ENCODE data around the gene ZBTB24. TPM values are rescaled to one million over a fixed set of nuclear protein-coding genes. Genes with fewer than 3 reads are reported as not detected.

Gene ZBTB24
- total and polyA plus RNA-seq, 2 donors (not counting 3 experiments of a cell fraction or from before 2014, with no cell fraction given) = 1.9 to 6.2 TPM

DNA sequence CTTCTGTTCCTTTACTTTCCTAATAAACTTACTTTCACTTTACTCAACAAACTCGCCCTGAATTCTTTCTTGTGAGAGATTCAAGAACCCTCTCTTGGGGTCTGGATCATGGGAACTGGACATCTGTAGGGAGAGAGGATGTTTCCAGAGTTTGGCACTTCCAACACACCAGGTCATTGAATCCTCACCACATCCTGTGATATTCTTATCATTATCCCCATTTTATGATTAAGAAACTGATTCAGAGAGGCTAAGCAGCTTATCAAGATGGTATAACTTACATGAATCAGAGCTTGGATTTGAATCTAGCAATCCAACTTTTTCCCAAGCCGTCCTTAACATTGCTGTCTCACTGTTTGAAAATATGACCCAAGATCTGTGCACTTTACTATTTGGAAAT is 58.1 kb downstream of the ZBTB24 start:
- intact Hi-C loops (cut with micrococcal nuclease) (no loop called here), dilution Hi-C loops (cut with MboI; ENCODE audit: extremely low pct_ligation_motif_present, low sequenced_read_pairs) (no loop called here)
- H3K79me2 ChIP-seq (ENCODE audit: control insufficient read depth, insufficient read depth, low read length) = no peaks in the 10 kb centered on the region
- FAIRE-seq = no peak
- H3K9ac ChIP-seq (replicated peaks; ENCODE audit: extremely low read depth, insufficient read depth, low read length) = no peak overlapping the region
- H3K4me1 ChIP-seq (ENCODE audit: control insufficient read depth, extremely low read depth, insufficient read depth, low read length) = peaks cover 6% of the 10 kb centered on the region
- no peaks in the 10 kb centered on the region for H3K9me3 ChIP-seq (replicated peaks; ENCODE audit: control insufficient read depth, insufficient read depth, low read length)
- CTCF ChIA-PET = interaction anchor here (1.2 kb wide), 1 partner anchor 12 kb away, joined by 3 read pairs; no protein-coding TSS in a partner anchor
- DNase-seq (ENCODE audit: low read depth, low spot score) = no peak
- no peaks in the 10 kb centered on the region for H3K9me1 ChIP-seq (replicated peaks; ENCODE audit: control insufficient read depth, extremely low read depth, insufficient read depth, low read length)
- H3K27me3 ChIP-seq (ENCODE audit: control insufficient read depth in 2 of 2, insufficient read depth in 2 of 2, low read length in 2 of 2) = peaks cover 0 to 4% of the 10 kb centered on the region in 2 experiments
- no peaks in the 10 kb centered on the region for H3K36me3 ChIP-seq (ENCODE audit: control insufficient read depth in 2 of 2, extremely low read depth in 1 of 2, insufficient read depth in 2 of 2, low read length in 2 of 2)
- H2AFZ ChIP-seq (ENCODE audit: low read depth, low read length) = no peak overlapping the region
- H3K27ac ChIP-seq (ENCODE audit: insufficient read depth, low read depth, low read length) = no peak overlapping the region
- H4K20me1 ChIP-seq (replicated peaks; ENCODE audit: control insufficient read depth, extremely low read depth, insufficient read depth, low read length) = no peaks in the 10 kb centered on the region
- POLR2A ChIA-PET = no interaction called here
- H3K4me2 ChIP-seq (ENCODE audit: insufficient read depth, low read length) = no peak overlapping the region
- TF ChIP-seq POLR2A (IDR thresholded peaks at IDR 0.05; ENCODE audit: low read depth, low read length) (no peak), EZH2 (IDR thresholded peaks at IDR 0.05; ENCODE audit: borderline replicate concordance, low read depth, low read length, severe bottlenecking) (no peak), CTCF (IDR thresholded peaks at IDR 0.05; ENCODE audit: extremely low read depth in 1 of 2, insufficient read depth in 1 of 2, low read depth in 1 of 2, low read length in 2 of 2) (no peak), GATA2 (IDR thresholded peaks at IDR 0.05; ENCODE audit: insufficient read depth, insufficient read length, low read depth, low read length) (no peak), FOS (IDR thresholded peaks at IDR 0.05; ENCODE audit: borderline replicate concordance, insufficient read depth, low read length) (no peak), MYC (IDR thresholded peaks at IDR 0.05; ENCODE audit: low read depth, low read length) (no peak), POLR2AphosphoS5 (IDR thresholded peaks at IDR 0.05; ENCODE audit: insufficient read depth, low read depth, low read length) (no peak), JUN (IDR thresholded peaks at IDR 0.05; ENCODE audit: borderline replicate concordance, insufficient read depth, insufficient read length, low read depth) (no peak)
- TF ChIP-seq, protein P1, sequence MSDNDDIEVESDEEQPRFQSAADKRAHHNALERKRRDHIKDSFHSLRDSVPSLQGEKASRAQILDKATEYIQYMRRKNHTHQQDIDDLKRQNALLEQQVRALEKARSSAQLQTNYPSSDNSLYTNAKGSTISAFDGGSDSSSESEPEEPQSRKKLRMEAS (IDR thresholded peaks at IDR 0.05; ENCODE audit: insufficient read depth, insufficient read length) = no peak
- no peak overlapping the region for H3K4me3 ChIP-seq (replicated peaks in 1 of 3; ENCODE audit: insufficient read depth in 1 of 3, low read depth in 1 of 3, low read length in 3 of 3)
- no TSS peak for BruUV-seq (replicated peaks)

Measured in endothelial cell of umbilical vein (primary cell).